Bronchus fibroblast of lung (primary cell): ENCODE data around the gene AGBL5. TPM values are rescaled to one million over a fixed set of nuclear protein-coding genes. Genes with fewer than 3 reads are reported as not detected.

Experiments used
- total RNA-seq: library from RNA; depleted of rRNA; stranded (reverse); fragments of >200 nt; gene quantifications from 2 replicates; pipeline ENCODE4 v1.2.3, GENCODE V29; 2015

AGBL5 gene, protein sequence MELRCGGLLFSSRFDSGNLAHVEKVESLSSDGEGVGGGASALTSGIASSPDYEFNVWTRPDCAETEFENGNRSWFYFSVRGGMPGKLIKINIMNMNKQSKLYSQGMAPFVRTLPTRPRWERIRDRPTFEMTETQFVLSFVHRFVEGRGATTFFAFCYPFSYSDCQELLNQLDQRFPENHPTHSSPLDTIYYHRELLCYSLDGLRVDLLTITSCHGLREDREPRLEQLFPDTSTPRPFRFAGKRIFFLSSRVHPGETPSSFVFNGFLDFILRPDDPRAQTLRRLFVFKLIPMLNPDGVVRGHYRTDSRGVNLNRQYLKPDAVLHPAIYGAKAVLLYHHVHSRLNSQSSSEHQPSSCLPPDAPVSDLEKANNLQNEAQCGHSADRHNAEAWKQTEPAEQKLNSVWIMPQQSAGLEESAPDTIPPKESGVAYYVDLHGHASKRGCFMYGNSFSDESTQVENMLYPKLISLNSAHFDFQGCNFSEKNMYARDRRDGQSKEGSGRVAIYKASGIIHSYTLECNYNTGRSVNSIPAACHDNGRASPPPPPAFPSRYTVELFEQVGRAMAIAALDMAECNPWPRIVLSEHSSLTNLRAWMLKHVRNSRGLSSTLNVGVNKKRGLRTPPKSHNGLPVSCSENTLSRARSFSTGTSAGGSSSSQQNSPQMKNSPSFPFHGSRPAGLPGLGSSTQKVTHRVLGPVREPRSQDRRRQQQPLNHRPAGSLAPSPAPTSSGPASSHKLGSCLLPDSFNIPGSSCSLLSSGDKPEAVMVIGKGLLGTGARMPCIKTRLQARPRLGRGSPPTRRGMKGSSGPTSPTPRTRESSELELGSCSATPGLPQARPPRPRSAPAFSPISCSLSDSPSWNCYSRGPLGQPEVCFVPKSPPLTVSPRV
- total RNA-seq: 22.6 and 24.2 TPM in 2 replicates

GRCh38 chr2:27050996-27051901, at the start of gene AGBL5:
AGBL5 (plus strand) TSS chr2:27051668; CDS start chr2:27052959, 1,291 bp downstream.

DNA sequence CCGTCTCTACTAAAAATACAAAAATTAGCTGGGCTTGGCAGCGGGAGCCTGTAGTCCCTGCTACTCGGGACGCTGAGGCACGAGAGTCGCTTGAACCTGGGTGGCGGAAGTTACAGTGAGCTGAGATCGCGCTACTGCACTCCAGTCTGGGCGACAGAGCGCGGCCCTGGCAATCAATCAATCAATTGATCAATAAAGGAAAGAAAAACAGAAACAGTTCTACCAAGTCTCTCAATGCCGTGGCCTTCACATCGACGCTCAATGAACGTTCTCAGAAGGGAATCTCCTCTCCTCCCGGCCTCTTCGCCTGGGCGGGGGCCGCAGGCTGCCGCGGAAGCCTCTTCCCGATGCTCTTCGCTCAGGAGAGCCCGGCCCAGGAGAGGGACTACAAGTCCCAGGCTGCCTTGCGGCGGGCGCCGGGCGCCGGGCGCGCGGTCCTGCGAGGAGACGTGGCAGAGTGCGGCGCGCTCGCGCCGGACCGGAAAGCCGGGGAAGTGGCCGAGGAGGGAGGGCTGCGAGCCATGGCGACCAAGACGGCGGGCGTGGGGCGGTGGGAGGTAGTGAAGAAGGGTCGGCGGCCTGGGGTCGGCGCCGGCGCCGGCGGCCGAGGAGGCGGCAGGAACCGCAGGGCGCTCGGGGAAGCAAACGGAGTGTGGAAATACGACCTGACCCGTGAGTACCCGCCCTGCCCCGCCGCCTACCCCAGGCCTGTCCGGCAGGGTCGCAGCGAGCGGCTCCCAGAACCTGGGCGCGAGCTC, 18.8 kb upstream of the AGBL5 start, which contains the start of gene TMEM214:
Gene TMEM214 (plus strand): TSS at position 471 of the 758 bp plus-strand sequence. CDS start 51 bp downstream, at position 522.

DNA sequence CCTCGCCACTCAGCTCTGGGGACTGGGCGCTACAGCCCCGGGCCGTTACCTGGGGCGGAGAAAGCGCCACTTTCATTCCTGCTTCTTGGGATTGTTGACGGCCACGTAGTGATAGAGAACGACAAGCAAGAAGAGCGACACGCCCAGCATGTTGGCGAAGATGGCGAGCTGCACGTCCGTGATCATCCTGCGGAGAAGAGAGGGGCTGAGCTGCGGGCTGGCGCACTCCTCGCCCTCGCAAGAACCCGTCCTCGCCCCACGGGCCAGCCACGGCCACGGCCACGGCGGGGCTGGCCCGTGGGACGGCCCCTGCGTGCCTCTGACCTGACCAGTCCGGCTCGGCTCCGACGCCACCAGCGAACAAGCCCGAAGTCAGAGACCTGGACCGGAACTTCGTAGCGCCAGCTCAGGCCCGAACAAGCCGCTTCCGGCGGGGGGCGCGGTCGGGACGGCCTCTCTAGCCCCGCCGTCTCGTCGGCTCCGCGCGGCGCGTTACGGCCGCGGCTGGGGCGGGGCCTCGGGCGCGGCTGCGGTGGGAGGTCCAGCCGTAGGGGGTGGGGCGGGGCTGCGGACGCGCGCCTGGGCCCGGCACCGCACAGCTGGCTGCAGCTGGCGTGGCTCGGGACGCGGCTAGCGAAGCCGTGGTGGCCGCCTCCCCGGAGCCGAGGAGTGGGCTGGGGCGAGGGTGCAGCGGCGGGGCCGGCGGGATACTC, 20.0 kb downstream of the AGBL5 start, which contains the start of gene OST4:
Gene OST4 (minus strand): TSS at position 378 of the 713 bp plus-strand sequence.

GRCh38 chr2:27078267-27079194, 27.1 kb downstream of the AGBL5 start, which contains the start of gene EMILIN1:
EMILIN1 (plus strand) TSS chr2:27078615; CDS start chr2:27079066, 451 bp downstream.

GRCh38 chr2:27086724-27087593, 35.5 kb downstream of the AGBL5 start, which contains the start of gene KHK:
KHK (plus strand) TSS chr2:27086772; CDS start chr2:27087260, 488 bp downstream.

GRCh38 chr2:27118525-27119329, 67.3 kb downstream of the AGBL5 start, which contains the start of gene CGREF1:
CGREF1 (minus strand) TSS chr2:27119128; CDS start chr2:27104366, 14,762 bp downstream.

Other genes with a start within 250 kb of the AGBL5 start
- not detected in 2 replicates for gene DPYSL5, start 203.5 kb upstream of the AGBL5 start, total RNA-seq
- gene MAPRE3, start 81.0 kb upstream of the AGBL5 start, total RNA-seq: 1.3 and 1.8 TPM in 2 replicates
- gene TMEM214, start 18.7 kb upstream of the AGBL5 start, total RNA-seq: 39.8 and 43.1 TPM in 2 replicates
- gene OST4, start 20.0 kb downstream of the AGBL5 start, total RNA-seq: 475 and 505 TPM in 2 replicates
- 188 and 191 TPM in 2 replicates for gene EMILIN1, start 26.9 kb downstream of the AGBL5 start, total RNA-seq
- 3.2 and 3.6 TPM in 2 replicates for gene KHK, start 35.1 kb downstream of the AGBL5 start, total RNA-seq
- gene CGREF1, start 67.5 kb downstream of the AGBL5 start, total RNA-seq: 1.5 and 2.2 TPM in 2 replicates
- gene ABHD1, start 72.1 kb downstream of the AGBL5 start, total RNA-seq: not detected in 2 replicates
- gene PREB, start 83.0 kb downstream of the AGBL5 start, total RNA-seq: 57.3 and 57.7 TPM in 2 replicates
- not detected in 2 replicates for gene PRR30, start 87.7 kb downstream of the AGBL5 start, total RNA-seq
- gene TCF23, start 97.3 kb downstream of the AGBL5 start, total RNA-seq: not detected in 2 replicates
- 224 and 227 TPM in 2 replicates for gene ATRAID, start 160.4 kb downstream of the AGBL5 start, total RNA-seq
- 27.1 and 28.2 TPM in 2 replicates for gene SLC5A6, start 160.6 kb downstream of the AGBL5 start, total RNA-seq
- gene CAD, start 165.7 kb downstream of the AGBL5 start, total RNA-seq: 58.7 and 59.6 TPM in 2 replicates
- gene SLC30A3, start 211.4 kb downstream of the AGBL5 start, total RNA-seq: 0.15 and 0.34 TPM in 2 replicates
- not detected in 2 replicates for gene DNAJC5G, start 223.8 kb downstream of the AGBL5 start, total RNA-seq
- 0.17 TPM in 1 of 2 replicates, not detected in the other for gene TRIM54, start 230.8 kb downstream of the AGBL5 start, total RNA-seq